ENCODE results near the gene MADCAM1. TPM values are rescaled to one million over a fixed set of nuclear protein-coding genes. Genes with fewer than 3 reads are reported as not detected.

Gene MADCAM1
- total RNA-seq, 1 experiment from 2014 or later: 0.14 TPM

GRCh38 chr19:539429-540030 lies 43.2 kb downstream of the MADCAM1 start:
- DNase-seq (ENCODE audit: low spot score): no peak
- in situ Hi-C loops (cut with HindIII; ENCODE audit: low sequenced_read_pairs): no loop called here

DNA sequence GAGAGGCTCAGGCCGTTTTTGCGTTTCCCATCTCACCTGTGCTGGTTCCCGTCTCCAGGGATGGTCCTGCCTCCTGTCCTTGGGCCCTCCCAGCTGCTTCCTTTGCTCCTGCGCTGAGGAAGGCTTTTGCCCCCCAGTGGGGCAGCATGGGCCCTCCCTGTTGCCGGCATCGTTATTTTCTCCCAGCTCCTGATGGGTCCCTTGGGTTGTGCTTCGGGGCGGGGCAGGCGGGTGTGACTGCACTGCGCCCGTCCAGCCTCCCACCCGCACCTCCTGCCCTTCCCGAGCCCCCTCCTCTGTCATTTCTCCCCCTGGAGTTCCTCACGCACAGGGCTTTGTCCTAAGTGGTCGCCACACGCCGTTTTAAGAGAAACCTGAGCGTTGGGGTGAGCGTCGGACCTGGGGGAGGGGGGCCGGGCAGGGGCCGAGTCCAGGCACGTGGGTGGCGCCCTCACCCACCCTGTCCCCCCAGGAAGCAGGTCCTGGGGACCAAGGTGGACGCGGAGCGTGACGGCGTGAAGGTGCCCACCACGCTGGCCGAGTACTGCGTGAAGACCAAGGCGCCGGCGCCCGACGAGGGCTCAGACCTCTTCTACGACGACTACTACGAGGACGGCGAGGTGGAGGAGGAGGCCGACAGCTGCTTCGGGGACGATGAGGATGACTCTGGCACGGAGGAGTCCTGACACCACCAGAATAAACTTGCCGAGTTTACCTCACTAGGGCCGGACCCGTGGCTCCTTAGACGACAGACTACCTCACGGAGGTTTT lies 44.8 kb downstream of the MADCAM1 start:
- DNase-seq (ENCODE audit: low spot score): no peak
- in situ Hi-C loops (cut with HindIII; ENCODE audit: low sequenced_read_pairs): no loop called here

DNA sequence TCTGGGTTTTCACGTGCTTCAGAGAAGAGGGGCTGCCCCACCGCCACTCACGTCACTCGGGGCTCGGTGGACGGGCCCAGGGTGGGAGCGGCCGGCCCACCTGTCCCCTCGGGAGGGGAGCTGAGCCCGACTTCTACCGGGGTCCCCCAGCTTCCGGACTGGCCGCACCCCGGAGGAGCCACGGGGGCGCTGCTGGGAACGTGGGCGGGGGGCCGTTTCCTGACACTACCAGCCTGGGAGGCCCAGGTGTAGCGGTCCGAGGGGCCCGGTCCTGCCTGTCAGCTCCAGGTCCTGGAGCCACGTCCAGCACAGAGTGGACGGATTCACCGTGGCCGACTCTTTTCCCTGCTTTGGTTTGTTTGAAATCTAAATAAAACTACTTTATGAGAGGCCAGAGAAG lies 45.4 kb downstream of the MADCAM1 start:
- in situ Hi-C loops (cut with HindIII; ENCODE audit: low sequenced_read_pairs): no loop called here
- no peak for DNase-seq (ENCODE audit: low spot score)

DNA sequence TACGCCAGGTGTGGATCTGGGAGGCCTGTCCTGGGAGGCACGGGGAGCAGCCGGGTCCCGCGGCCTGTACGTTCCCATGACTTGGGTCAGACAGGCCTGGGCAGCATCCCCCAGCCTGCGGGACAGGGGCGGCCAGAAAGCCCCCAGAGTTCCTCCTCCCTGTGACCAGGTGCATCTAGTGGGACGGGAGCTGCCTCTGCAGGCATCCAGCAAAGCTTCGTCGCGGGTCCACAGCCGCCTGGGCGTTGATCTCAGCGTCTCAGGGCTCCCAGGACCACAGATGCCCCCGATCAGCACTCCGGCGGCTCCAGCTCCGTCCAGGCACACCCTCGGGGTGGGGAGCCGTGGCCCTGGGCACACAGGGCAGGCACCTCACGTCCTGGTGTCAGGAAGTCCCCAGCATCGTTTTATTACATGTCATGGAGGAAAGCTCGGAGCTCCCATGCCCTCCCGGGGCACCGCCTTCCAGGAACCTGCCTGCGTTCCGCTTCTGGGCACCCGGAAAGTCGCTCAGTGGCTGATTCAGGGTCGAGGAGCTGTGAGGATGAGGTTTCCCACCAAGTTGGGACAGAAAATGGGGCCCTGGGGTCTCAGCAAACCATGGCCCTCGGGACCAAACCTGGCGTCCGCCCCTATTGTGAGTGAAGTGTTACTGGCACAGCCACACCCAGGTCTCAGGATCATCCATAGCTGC lies 46.0 kb downstream of the MADCAM1 start:
- DNase-seq (ENCODE audit: low spot score): no peak
- in situ Hi-C loops (cut with HindIII; ENCODE audit: low sequenced_read_pairs): no loop called here

GRCh38 chr19:543910-544608 lies 47.8 kb downstream of the MADCAM1 start, which contains the start of gene GZMM:
GZMM (plus strand) TSS chr19:544053; CDS start chr19:544072, 19 bp downstream.
- DNase-seq (ENCODE audit: low spot score): peak; percentile 27
- in situ Hi-C loops (cut with HindIII; ENCODE audit: low sequenced_read_pairs): no loop called here

DNA sequence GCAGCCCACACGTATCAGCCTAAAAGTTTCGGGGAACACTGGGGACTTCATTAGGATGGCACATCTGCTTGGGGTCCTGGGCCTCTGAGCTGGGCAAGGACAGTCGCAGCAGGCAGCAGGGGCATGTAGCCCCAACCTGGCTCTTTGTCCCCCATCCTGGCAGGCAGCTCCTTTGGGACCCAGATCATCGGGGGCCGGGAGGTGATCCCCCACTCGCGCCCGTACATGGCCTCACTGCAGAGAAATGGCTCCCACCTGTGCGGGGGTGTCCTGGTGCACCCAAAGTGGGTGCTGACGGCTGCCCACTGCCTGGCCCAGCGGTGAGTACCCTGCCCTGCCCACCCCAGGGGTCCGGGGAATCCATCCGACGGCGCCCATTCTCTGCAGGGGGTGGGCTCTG lies 50.8 kb downstream of the MADCAM1 start:
- no peak for DNase-seq (ENCODE audit: low spot score)
- in situ Hi-C loops (cut with HindIII; ENCODE audit: low sequenced_read_pairs): no loop called here

- DNase-seq (ENCODE audit: low spot score): no peak
- in situ Hi-C loops (cut with HindIII; ENCODE audit: low sequenced_read_pairs): no loop called here
Observed at GRCh38 chr19:547836-548720, 51.8 kb downstream of the MADCAM1 start.

DNA sequence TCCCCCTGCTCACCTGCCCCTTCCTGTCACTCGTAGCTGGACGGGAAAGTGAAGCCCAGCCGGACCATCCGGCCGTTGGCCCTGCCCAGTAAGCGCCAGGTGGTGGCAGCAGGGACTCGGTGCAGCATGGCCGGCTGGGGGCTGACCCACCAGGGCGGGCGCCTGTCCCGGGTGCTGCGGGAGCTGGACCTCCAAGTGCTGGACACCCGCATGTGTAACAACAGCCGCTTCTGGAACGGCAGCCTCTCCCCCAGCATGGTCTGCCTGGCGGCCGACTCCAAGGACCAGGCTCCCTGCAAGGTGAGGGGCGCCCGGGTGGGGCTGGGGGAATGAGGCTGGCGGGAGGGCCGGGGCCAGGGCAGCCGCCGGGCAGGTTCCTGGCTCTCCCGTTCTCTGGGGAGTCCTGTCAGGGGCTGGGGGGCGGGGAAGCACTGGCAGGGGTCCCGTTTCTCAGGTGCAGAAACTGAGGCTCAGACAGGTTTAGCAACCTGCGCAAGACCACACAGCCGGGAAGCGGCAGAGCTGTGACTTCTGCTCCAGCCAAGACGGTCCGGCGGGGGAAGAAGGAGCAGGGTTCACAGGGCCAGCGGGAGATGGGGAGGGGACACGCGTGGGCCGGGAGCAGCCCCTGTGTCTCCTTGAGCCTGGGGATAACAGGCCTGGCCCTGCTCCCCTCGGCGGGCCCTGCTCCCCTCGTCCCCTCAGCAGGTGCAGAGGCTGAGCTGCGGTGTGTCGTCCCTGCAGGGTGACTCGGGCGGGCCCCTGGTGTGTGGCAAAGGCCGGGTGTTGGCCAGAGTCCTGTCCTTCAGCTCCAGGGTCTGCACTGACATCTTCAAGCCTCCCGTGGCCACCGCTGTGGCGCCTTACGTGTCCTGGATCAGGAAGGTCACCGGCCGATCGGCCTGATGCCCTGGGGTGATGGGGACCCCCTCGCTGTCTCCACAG lies 52.9 kb downstream of the MADCAM1 start:
- DNase-seq (ENCODE audit: low spot score): no peak
- in situ Hi-C loops (cut with HindIII; ENCODE audit: low sequenced_read_pairs): no loop called here

- DNase-seq (ENCODE audit: low spot score): no peak
- in situ Hi-C loops (cut with HindIII; ENCODE audit: low sequenced_read_pairs): no loop called here
Observed at GRCh38 chr19:554817-555216, 58.5 kb downstream of the MADCAM1 start.

Other genes with a start within 250 kb of the MADCAM1 start
- gene PLPP2, start 205.1 kb upstream of the MADCAM1 start, total RNA-seq (2014; rRNA removed; shearing (Covaris generic)): not detected in 2 replicates
- 19.2 and 82.6 TPM in 2 replicates for gene MIER2, start 151.7 kb upstream of the MADCAM1 start, total RNA-seq (2014; rRNA removed; shearing (Covaris generic))
- gene C2CD4C, start 87.3 kb upstream of the MADCAM1 start, total RNA-seq (2014; rRNA removed; shearing (Covaris generic)): 6.0 and 11.9 TPM in 2 replicates
- gene SHC2, start 35.5 kb upstream of the MADCAM1 start, total RNA-seq (2014; rRNA removed; shearing (Covaris generic)): 12.7 and 14.3 TPM in 2 replicates
- 89.0 and 129 TPM in 2 replicates for gene TPGS1, start 11.0 kb downstream of the MADCAM1 start, total RNA-seq (2014; rRNA removed; shearing (Covaris generic))
- 178 and 208 TPM in 2 replicates for gene CDC34, start 35.3 kb downstream of the MADCAM1 start, total RNA-seq (2014; rRNA removed; shearing (Covaris generic))
- 0.17 and 0.74 TPM in 2 replicates for gene GZMM, start 47.6 kb downstream of the MADCAM1 start, total RNA-seq (2014; rRNA removed; shearing (Covaris generic))
- 618 and 674 TPM in 2 replicates for gene BSG, start 76.1 kb downstream of the MADCAM1 start, total RNA-seq (2014; rRNA removed; shearing (Covaris generic))
- gene HCN2, start 93.4 kb downstream of the MADCAM1 start, total RNA-seq (2014; rRNA removed; shearing (Covaris generic)): 6.0 and 6.7 TPM in 2 replicates
- 62.0 and 62.8 TPM in 2 replicates for gene POLRMT, start 137.1 kb downstream of the MADCAM1 start, total RNA-seq (2014; rRNA removed; shearing (Covaris generic))
- gene FGF22, start 143.4 kb downstream of the MADCAM1 start, total RNA-seq (2014; rRNA removed; shearing (Covaris generic)): not detected in 2 replicates
- gene RNF126, start 166.7 kb downstream of the MADCAM1 start, total RNA-seq (2014; rRNA removed; shearing (Covaris generic)): 44.5 and 48.7 TPM in 2 replicates
- 15.0 and 26.0 TPM in 2 replicates for gene FSTL3, start 179.9 kb downstream of the MADCAM1 start, total RNA-seq (2014; rRNA removed; shearing (Covaris generic))
- not detected in 2 replicates for gene PRSS57, start 199.0 kb downstream of the MADCAM1 start, total RNA-seq (2014; rRNA removed; shearing (Covaris generic))
- gene PALM, start 212.4 kb downstream of the MADCAM1 start, total RNA-seq (2014; rRNA removed; shearing (Covaris generic)): 30.0 and 49.6 TPM in 2 replicates